ENCODE data around the gene NADK2. TPM values are rescaled to one million over a fixed set of nuclear protein-coding genes. Genes with fewer than 3 reads are reported as not detected.

The NADK2 gene
- total RNA-seq, 1 experiment from 2014 or later = 16.0 TPM

DNA sequence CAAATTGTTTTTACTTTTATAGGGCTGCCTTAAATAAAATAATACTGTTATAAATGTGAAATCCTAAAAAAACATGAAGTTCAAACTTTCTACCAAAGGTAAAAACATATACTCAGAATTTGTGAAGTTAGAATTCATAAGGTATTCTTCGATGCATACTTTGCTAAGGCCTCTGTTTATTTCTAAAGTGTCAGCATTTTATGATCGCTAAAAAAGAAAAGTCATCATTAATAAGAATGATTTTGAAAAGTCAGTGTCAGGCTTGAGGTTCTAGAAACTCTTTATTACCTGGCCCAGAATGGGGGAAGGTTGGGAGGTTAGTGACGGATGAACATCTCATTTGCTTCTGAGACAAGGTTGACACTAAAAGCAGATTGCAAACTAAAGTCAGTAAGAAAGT is 26.2 kb upstream of the NADK2 start:
- Histone ChIP-seq H3K27me3 (ENCODE audit: control insufficient read depth, insufficient read depth, low read length) (no peaks in the 10 kb centered on the region), H3K4me3 (ENCODE audit: insufficient read depth, low read depth, low read length) (no peak overlapping the region), H3K36me3 (replicated peaks; ENCODE audit: control insufficient read depth, insufficient read depth, low read length) (no peaks in the 10 kb centered on the region)
- DNase-seq = no peak

DNA sequence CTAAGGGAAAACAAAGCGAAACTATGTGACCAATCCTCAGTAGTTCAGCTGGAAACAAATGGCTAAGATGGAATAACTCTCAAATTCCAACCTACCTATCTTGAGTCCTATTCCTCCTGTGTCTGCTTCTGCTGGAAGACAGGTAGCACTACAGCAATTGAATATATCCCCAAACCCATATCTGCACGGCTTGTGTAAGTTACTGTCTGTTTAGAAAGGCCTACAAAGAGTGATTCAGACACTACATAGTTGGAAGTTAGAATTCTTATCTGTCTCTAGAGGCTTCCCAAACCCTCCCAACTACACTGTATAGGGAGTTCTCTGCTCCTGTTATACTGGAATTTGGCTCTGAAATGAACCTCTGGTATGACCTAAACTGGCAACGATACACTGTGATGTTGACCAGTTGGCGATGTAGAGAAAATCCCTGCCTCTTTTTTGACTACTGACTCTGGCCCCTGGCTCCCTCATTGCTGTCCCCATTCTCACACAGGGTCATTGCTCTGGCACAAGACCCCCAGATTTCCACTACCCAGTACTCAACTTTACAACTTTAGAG is 22.6 kb upstream of the NADK2 start:
- no peak for DNase-seq
- Histone ChIP-seq H3K36me3 (replicated peaks; ENCODE audit: control insufficient read depth, insufficient read depth, low read length) (no peaks in the 10 kb centered on the region), H3K4me3 (ENCODE audit: insufficient read depth, low read depth, low read length) (no peak overlapping the region), H3K27me3 (ENCODE audit: control insufficient read depth, insufficient read depth, low read length) (no peaks in the 10 kb centered on the region)

DNA sequence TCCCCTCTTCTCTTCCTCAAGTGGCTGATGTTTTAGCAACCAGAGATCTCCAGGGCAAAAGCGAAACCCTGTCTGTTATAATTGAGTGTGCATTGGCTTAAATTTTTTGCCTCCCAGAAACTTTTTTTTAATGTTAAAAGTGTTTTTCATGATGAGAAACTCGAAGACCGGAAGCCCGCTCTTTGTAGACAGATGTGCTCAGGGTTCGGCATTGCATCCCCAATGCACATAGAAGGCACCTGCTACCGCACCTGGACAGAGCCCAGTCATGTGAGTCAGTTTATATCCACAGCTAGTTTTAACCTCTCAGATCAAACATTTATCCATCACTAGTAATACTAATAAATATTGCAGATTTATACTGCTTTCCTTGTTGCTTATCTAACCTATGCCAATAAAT is 19.5 kb upstream of the NADK2 start:
- Histone ChIP-seq H3K36me3 (replicated peaks; ENCODE audit: control insufficient read depth, insufficient read depth, low read length) (no peaks in the 10 kb centered on the region), H3K27me3 (ENCODE audit: control insufficient read depth, insufficient read depth, low read length) (no peaks in the 10 kb centered on the region), H3K4me3 (ENCODE audit: insufficient read depth, low read depth, low read length) (no peak overlapping the region)
- no peak for DNase-seq

DNA sequence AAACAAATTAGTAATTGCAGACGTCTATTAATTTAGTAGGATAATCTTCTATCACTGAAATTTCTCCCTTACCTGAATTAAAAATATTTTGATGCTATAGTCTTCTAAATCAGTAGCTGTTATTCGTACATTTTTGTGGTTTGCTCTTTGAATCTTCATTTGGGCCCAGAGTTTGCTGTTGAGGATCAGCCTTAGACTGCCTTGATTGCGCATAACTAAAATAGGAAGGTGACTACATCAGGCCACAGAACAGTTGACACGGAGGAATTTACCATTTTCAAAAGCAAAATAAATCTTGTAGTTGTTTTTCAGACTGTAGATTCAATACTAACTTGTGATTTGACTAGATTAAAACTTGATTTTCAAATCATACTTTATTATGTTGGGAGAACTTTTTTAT is 11.8 kb upstream of the NADK2 start:
- Histone ChIP-seq H3K27me3 (ENCODE audit: control insufficient read depth, insufficient read depth, low read length) (no peaks in the 10 kb centered on the region), H3K4me3 (ENCODE audit: insufficient read depth, low read depth, low read length) (no peak overlapping the region), H3K36me3 (replicated peaks; ENCODE audit: control insufficient read depth, insufficient read depth, low read length) (no peaks in the 10 kb centered on the region)
- DNase-seq = no peak

DNA sequence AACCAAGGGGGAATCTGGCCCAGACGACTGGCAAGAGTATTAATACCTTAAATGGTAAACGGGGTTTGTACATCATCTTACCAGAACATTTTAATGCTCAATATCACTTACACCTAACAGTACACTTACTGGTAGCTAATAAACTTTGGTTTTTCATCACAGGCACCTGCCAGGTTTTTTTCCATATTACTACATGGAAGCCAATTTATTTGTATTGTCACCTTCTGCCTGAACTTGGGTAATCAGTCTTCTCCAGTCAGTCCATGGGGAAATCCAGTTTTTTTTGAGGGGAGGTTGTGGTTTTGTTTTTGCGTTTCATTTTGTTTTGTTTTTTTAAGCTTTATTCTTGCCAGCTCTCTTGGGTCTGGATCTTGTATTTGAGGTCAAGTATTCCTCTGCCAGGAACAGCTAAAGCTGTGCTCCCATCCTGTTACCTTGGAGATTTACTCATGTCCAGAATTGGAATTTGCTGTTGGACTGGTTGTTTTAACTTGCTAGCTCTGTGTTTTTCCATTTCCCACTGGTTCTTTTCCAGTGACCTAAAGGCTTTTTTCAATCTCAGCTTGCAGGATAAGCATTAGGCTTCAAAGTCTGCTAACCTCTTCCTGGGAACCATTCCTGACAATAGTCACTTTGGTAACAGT is 11.1 kb upstream of the NADK2 start:
- H3K27me3 ChIP-seq (ENCODE audit: control insufficient read depth, insufficient read depth, low read length) = no peaks in the 10 kb centered on the region
- DNase-seq = no peak
- no peak overlapping the region for H3K4me3 ChIP-seq (ENCODE audit: insufficient read depth, low read depth, low read length)
- H3K36me3 ChIP-seq (replicated peaks; ENCODE audit: control insufficient read depth, insufficient read depth, low read length) = no peaks in the 10 kb centered on the region

DNA sequence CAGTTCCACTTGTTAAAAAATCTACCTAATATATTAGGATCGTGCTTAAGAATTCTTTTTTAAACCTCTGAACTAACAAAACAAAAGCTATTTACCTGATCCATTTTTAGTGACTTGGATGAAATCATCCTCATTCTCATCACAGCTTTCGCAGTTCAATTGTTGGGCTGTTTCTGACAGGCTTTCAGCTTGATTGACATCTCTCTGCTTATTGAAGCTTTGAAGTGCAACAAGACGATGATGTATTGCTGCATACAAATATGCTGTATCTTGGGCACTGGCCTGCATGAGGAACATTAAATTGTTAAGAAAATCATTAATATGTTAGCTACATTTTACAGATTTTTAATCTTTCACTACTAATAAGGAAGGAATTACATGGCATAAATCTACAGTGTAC is 9.5 kb upstream of the NADK2 start:
- H3K4me3 ChIP-seq (ENCODE audit: insufficient read depth, low read depth, low read length) = no peak overlapping the region
- no peak for DNase-seq
- no peaks in the 10 kb centered on the region for H3K27me3 ChIP-seq (ENCODE audit: control insufficient read depth, insufficient read depth, low read length)
- no peaks in the 10 kb centered on the region for H3K36me3 ChIP-seq (replicated peaks; ENCODE audit: control insufficient read depth, insufficient read depth, low read length)

DNA sequence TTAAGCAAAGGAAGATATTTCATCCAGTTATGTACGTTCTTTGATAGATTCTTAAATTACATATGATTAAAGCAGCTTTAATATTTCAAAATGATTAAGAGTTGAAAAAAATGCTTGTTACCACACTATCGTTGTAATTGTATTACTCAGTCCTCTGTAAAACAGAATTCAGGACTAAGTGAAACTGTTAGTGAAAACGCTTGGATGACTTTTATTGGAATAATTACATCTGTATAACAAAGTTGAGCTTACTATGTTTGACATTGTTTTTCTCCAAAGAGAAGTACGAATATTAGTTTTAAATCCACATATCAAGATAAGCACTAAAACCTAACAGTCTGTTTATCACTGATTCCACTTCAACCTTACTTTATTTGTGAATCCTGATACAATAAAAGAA is 8.7 kb upstream of the NADK2 start:
- H3K36me3 ChIP-seq (replicated peaks; ENCODE audit: control insufficient read depth, insufficient read depth, low read length) = no peaks in the 10 kb centered on the region
- no peak for DNase-seq
- no peak overlapping the region for H3K4me3 ChIP-seq (ENCODE audit: insufficient read depth, low read depth, low read length)
- H3K27me3 ChIP-seq (ENCODE audit: control insufficient read depth, insufficient read depth, low read length) = no peaks in the 10 kb centered on the region

DNA sequence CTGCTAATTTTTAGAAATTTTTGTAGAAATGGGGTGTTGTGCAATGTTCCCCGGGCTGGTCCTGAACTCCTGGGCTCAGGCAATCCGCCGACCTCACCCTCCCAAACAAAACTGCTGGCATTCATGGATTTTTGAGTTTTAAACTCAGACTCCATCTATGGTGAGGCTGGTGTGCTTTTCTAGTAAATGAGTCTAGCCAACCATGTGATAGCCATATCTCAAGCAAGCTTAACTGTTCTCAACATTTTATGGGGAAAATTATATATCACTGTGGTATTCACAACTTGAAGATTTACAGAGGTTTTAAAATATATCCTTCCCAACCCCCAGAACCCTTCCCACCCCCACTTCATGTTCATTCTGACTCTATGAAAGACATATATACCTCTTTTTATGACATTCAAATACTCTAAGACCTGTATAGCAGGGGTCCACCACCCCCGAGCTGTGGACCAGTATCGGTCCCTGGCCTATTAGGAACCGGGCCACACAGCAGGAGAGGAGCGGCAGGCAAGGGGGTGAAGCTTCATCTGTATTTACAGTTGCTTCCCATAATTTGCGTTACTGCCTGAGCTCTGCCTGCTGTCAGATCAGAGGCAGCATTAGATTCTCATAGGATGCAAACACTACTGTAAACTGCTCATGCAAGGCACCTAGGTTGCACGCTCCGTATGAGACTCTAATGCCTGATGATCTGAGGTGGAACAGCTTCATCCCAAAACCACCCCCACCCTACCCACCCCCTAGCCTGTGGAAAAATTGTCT is 4.5 kb upstream of the NADK2 start:
- no peaks in the 10 kb centered on the region for H3K36me3 ChIP-seq (replicated peaks; ENCODE audit: control insufficient read depth, insufficient read depth, low read length)
- peaks cover 10% of the 10 kb centered on the region for H3K27me3 ChIP-seq (ENCODE audit: control insufficient read depth, insufficient read depth, low read length)
- H3K4me3 ChIP-seq (ENCODE audit: insufficient read depth, low read depth, low read length) = no peak overlapping the region
- DNase-seq = no peak

DNA sequence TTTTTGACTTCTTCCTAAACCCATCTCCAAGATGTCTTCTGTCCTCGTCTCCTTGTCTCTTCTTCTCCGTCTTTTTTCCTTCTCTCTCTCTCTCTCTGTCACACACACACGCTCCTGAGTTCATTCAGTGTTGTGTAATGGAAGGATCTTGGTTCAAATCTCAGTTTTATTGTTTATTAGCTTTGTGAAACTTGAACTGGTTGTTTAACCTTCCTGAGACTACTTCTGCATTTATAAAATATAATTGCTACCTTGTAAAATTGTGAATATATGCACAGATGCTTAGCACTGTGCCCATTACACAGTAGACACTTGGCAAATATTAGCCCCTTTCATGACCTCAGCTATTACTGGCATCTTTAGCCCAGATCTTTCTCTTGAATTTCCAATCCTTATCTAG is 2.4 kb upstream of the NADK2 start:
- no peaks in the 10 kb centered on the region for H3K36me3 ChIP-seq (replicated peaks; ENCODE audit: control insufficient read depth, insufficient read depth, low read length)
- H3K4me3 ChIP-seq (ENCODE audit: insufficient read depth, low read depth, low read length) = no peak overlapping the region
- H3K27me3 ChIP-seq (ENCODE audit: control insufficient read depth, insufficient read depth, low read length) = peaks cover 10% of the 10 kb centered on the region
- DNase-seq = no peak

DNA sequence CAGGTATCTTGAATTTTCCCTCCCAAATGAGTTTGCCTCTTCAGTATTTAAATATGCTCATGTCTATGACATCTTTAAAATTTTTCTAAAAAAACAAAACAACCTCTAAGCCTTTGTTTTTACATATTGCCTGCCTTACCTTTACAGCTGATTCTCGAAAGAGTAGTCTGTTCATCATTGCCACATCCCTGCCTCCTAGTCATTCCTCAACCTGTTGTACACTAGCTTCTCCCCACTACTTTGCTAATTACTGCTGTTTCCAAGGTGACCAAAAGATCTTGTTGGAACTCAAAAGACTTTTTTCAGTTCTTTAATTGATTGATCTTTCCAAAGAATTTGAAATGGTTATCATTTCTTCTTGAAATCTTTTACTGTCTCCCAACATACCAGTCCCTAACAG is 1.9 kb upstream of the NADK2 start:
- no peak for DNase-seq
- H3K36me3 ChIP-seq (replicated peaks; ENCODE audit: control insufficient read depth, insufficient read depth, low read length) = no peaks in the 10 kb centered on the region
- H3K4me3 ChIP-seq (ENCODE audit: insufficient read depth, low read depth, low read length) = no peak overlapping the region
- peaks cover 10% of the 10 kb centered on the region for H3K27me3 ChIP-seq (ENCODE audit: control insufficient read depth, insufficient read depth, low read length)

DNA sequence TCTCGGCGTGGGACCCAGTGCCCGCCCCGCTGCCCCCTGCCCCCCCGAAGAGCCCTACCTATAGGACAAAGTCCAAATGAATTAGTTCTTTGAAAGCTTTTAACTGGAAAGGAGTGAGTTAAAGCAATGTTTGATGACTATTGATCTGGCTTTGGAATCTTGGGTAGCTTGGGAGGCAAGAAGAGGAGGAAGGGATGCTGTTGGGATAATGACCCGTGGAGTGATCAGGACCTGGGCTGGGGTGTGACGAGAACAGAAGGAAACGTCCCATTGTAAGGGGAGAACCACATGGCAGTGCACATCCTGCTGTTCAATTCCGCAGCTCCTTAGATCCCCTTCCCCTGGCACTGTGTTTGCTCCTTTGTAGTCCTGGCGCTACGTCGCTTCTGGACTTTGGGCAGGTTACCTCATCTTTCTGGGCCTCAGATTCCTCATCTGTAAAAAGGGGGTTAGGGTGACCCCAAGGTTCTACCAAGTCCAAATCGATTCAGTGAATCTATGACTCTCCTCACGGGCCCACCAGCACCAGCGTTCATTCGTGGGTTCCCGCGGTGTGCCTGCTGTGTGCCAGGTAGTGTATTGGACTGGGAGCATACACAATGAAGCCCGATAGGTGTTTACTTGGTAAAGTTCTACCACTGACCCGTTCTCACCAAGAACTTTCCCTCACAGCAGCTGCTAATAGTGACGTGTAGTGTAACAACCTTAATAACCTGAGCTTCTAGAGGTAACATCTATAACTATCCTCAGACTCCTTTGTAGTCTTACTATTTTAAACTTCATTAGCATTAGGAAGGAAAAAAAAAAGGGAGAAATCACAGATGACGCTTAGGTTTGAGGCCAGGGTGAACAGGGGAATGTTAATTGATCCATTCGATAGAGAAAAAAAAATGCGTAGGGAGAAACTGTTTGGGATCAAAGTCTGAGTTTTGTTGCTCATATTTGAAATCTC is 1.1 kb upstream of the NADK2 start:
- peaks cover 10% of the 10 kb centered on the region for H3K27me3 ChIP-seq (ENCODE audit: control insufficient read depth, insufficient read depth, low read length)
- peak; percentile 16 for DNase-seq
- H3K4me3 ChIP-seq (ENCODE audit: insufficient read depth, low read depth, low read length) = peak overlapping the region; percentile 39
- no peaks in the 10 kb centered on the region for H3K36me3 ChIP-seq (replicated peaks; ENCODE audit: control insufficient read depth, insufficient read depth, low read length)

DNA sequence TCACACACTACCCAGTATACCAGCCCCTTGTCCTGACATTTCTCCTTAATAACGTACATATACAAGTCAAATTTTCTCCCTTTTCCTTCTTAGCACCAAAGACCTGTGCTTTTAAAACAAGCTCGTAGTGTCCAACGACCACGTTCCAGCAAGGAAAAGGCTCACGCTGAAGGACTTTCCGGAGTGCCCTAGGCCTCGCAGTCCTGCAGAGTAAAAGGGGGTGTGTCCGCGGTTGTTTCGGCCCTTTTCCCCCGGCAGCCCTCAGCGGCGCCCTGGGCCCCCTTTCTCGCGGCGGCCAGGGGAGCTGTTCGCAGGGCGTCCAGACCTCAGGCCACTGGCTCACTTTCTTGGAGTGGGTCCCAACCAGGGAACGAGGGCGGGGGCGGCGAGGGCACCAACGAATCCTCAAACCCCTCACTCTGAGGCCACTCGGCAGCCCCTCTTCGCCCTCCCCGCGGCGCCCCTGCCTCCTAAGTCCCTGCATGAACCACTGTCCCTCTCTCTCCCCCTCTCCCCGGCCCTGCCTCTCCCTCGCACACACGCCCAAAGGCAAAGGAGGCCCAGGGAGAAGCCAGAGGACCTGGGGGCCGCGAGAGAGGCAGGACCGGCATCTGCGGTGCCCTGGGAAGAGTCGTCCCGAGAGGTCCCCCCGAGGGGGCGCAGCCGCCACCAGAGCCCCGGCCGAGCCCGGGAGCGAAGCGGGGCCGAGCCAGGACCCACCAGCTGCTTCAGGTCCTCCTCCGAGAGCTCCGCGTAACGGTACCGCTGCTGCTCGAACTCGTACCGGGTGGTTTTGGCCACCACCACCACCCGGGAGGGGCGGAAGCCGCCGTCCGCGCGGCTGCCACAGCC is 720 bp downstream of the NADK2 start:
- Histone ChIP-seq H3K4me3 (ENCODE audit: insufficient read depth, low read depth, low read length) (peak overlapping the region; percentile 82), H3K36me3 (replicated peaks; ENCODE audit: control insufficient read depth, insufficient read depth, low read length) (no peaks in the 10 kb centered on the region), H3K27me3 (ENCODE audit: control insufficient read depth, insufficient read depth, low read length) (peaks cover 10% of the 10 kb centered on the region)
- peak; percentile 81 for DNase-seq

DNA sequence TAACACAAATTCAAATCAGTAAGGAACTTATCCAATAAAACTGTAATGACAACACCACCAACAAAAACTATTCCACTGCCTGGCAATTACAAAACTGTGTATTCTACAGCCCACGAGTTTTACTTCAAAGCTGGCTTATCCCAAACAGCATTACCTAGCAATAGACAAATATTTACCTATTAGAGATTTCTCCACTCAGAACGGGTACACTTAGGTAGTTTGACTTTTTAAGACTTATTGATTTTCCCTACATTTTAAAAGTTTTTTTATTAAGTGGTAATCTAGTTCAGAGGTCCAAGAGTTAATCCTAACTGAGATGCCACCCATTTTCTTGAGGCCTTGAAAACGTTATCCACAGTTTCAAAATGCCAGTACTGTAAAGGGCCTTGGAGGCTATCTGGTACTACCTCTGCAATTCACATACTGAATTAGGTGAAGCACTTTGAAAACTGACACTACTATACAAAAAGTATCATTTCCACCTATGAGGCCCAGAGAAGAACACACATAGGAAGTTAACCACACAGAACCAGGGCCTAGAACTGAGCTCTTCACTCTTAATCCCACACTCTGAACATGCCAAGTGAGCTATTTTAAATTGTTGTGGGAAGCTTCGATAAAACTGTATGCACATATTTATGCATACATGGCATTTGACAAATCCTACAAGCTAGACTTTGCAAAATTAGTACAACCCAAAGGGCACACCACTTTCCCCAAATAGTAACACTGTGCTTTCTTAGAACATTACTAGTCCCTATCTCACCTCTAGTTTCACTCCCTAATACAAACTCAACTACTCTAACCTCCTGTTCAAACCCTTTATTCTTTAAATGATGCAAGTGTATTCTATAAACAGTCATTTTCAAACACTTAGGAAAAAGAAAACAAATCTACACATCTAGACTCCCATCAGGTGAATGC is 2.1 kb downstream of the NADK2 start:
- Histone ChIP-seq H3K4me3 (ENCODE audit: insufficient read depth, low read depth, low read length) (no peak overlapping the region), H3K27me3 (ENCODE audit: control insufficient read depth, insufficient read depth, low read length) (peaks cover 10% of the 10 kb centered on the region), H3K36me3 (replicated peaks; ENCODE audit: control insufficient read depth, insufficient read depth, low read length) (no peaks in the 10 kb centered on the region)
- no peak for DNase-seq

All from H7 (cell line).